Gastrocnemius medialis (tissue), 4 donors: ENCODE data around the gene RETSAT. TPM values are rescaled to one million over a fixed set of nuclear protein-coding genes. Genes with fewer than 3 reads are reported as not detected.

ENCODE experiments used
- ATAC-seq, 2 donors: fragments of 150-250 bp; one replicate each; pipeline ENCODE4 v1.9.1; 2016
- DNase-seq, 2 donors: peaks; one replicate each; pipeline ENCODE4 v3.0.0-alpha.2; 2019
- H3K27ac ChIP-seq, 4 donors: fragments of 200-600 bp; sonication (generic); 1 replicate in 1 of 4; 2 replicates in 3 of 4; pipeline ENCODE4 v1.5.1; 2016 to 2018; ENCODE audit warnings: mild to moderate bottlenecking in 2 of 4, moderate library complexity in 1 of 4
- H3K27me3 ChIP-seq, 3 donors: fragments of 200-600 bp; sonication (generic) in 2 of 3; 1 replicate in 1 of 3; 2 replicates in 2 of 3; pipeline versions ENCODE4 v1.5.1 to v1.6.0; 2016 to 2019; ENCODE audit warnings: mild to moderate bottlenecking in 1 of 3, moderate library complexity in 1 of 3
- H3K36me3 ChIP-seq, 2 donors: fragments of 200-600 bp; sonication (generic) in 1 of 2; one replicate each; pipeline ENCODE4 v1.5.1; 2017 to 2018
- H3K4me1 ChIP-seq, 2 donors: fragments of 200-600 bp; sonication (generic) in 1 of 2; one replicate each; pipeline ENCODE4 v1.5.1; 2016 to 2017; ENCODE audit warnings: mild to moderate bottlenecking in 2 of 2
- H3K4me3 ChIP-seq, 4 donors: fragments of 200-600 bp; sonication (generic) in 3 of 4; 1 replicate in 1 of 4; 2 replicates in 3 of 4; pipeline ENCODE4 v1.5.1; 2016 to 2019; ENCODE audit warnings: mild to moderate bottlenecking in 2 of 4
- H3K9me3 ChIP-seq, 3 donors: fragments of 200-600 bp; sonication (generic) in 2 of 3; 1 replicate in 1 of 3; 2 replicates in 2 of 3; pipeline ENCODE4 v1.5.1; 2016 to 2019
- POLR2A ChIP-seq, 2 donors: fragments of 450-650 bp; IDR thresholded peaks; one replicate each; pipeline ENCODE4 v1.6.1; 2017; ENCODE audit warnings: antibody characterized with exemption in 2 of 2, mild to moderate bottlenecking in 2 of 2, moderate library complexity in 2 of 2
- in situ Hi-C, 4 donors: fragments of 200-750 bp; cut with MboI; loops; one replicate each; pipeline versions ENCODE4 v1.15.0 to v1.8.0; 2017; ENCODE audit warnings: low sequenced_read_pairs in 4 of 4
- intact Hi-C: fragments of 100-400 bp; cut with DNase I; formaldehyde crosslinking; loops from one replicate; pipeline ENCODE4 v1.15.1; 2023; ENCODE audit warnings: low total_unique reads
- total RNA-seq, 4 donors: library from RNA; depleted of rRNA; stranded (reverse); fragments of >200 nt; gene quantifications; one replicate each; pipeline versions ENCODE4 v1.1.0 to v1.2.3, GENCODE V29; 2016
- TF ChIP-seq, protein P1 (sequence below), 5 experiments: fragments of 450-650 bp in 3 of 5; fragments of 200-600 bp in 2 of 5; sonication (generic) in 2 of 5; IDR thresholded peaks in 4 of 5; conservative IDR thresholded peaks in 1 of 5; 1 replicate in 4 of 5; 2 replicates in 1 of 5; pipeline ENCODE4 v1.5.1; 2016 to 2019; ENCODE audit warnings: antibody characterized with exemption in 5 of 5, mild to moderate bottlenecking in 3 of 5, moderate library complexity in 3 of 5

The RETSAT gene
- total RNA-seq, 4 donors from 2014 or later = 62.2 to 151 (median 116) TPM

DNA sequence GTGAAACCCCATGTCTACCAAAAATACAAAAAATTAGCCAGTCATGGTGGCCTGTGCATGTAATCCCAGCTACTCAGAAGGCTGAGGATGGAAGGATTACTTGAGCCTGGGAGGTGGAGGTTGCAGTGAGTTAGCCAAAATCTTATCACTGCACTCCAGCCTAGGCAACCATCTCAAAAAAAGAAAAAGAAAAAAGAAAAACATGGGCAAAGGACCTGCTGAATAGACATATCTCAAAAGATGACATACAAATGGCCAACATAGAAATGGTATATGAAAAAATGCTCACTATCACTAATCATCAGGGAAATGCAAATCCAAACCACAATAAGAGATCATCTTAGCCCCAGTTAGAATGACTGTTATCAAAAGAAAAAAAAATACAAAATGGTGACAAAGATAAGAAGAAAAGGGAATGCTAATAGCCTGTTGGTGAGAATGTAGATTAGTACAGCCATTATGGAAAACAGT, 25.1 kb downstream of the RETSAT start:
- H3K4me3 ChIP-seq = no peak overlapping the region
- no peak for TF ChIP-seq POLR2A (IDR thresholded peaks at IDR 0.05)
- TF ChIP-seq, protein P1, sequence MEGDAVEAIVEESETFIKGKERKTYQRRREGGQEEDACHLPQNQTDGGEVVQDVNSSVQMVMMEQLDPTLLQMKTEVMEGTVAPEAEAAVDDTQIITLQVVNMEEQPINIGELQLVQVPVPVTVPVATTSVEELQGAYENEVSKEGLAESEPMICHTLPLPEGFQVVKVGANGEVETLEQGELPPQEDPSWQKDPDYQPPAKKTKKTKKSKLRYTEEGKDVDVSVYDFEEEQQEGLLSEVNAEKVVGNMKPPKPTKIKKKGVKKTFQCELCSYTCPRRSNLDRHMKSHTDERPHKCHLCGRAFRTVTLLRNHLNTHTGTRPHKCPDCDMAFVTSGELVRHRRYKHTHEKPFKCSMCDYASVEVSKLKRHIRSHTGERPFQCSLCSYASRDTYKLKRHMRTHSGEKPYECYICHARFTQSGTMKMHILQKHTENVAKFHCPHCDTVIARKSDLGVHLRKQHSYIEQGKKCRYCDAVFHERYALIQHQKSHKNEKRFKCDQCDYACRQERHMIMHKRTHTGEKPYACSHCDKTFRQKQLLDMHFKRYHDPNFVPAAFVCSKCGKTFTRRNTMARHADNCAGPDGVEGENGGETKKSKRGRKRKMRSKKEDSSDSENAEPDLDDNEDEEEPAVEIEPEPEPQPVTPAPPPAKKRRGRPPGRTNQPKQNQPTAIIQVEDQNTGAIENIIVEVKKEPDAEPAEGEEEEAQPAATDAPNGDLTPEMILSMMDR (IDR thresholded peaks at IDR 0.05 in 4 of 5, conservative IDR thresholded peaks at IDR 0.05 in 1 of 5) = no peak
- no peak for DNase-seq
- no peaks in the 10 kb centered on the region for H3K27me3 ChIP-seq
- no peak overlapping the region for H3K27ac ChIP-seq
- in situ Hi-C loops (no loop called here), intact Hi-C loops (no loop called here)
- no peaks in the 10 kb centered on the region for H3K9me3 ChIP-seq
- H3K36me3 ChIP-seq = peaks cover 0 to 8% of the 10 kb centered on the region in 2 donors
- H3K4me1 ChIP-seq = peaks cover 30 to 32% of the 10 kb centered on the region in 2 donors
- ATAC-seq = no peak

DNA sequence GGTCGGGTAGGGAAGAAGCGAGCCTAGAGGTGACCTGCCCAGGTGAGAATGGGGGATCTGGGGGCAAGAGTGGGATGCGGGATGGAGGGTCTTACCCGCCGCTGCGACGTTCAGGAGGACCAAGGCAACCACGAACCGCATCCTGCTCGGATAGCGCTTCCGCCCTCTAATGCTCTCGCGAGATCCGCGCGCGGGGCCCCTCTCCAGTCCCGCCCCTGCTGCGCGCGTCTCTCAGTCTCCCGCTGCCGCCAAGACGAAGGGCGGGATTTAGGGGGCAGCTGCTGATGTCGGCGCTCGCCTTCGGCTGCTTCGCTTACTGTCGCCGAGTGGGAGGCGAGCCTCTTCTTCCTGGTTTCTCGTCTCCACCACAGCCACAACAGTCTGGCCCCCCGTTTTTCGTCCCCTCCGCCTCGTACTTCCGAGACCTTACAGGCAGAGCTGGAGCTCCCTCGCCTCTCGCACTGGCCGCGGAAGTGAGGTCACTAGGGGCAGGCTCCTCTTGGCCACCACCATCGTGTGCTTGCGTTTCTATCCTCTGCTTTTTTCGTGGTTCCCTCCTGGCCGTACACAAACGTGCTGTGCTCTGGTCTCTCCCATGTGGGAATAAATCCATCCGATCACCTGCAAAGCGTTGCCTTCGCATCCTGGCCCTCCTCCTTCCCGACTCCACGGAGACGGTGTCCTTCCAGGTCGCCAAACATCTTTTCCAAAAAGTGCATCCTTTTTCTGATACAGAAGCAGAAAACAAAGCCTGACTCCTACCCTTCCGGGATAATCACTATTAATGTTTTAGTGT, 26.3 kb downstream of the RETSAT start, which contains the start of gene TGOLN2:
Gene TGOLN2 (minus strand): TSS at position 168 of the 796 bp plus-strand sequence. CDS start 27 bp downstream, at position 141.
- peak within 1 kb of the TSS; percentile 74 to 99 (median 81) for H3K4me3 ChIP-seq
- DNase-seq = peak; percentile 80 to 87
- H3K4me1 ChIP-seq = peaks cover 32 to 34% of the 10 kb centered on the region in 2 donors
- in situ Hi-C loops = no loop called here
- intact Hi-C loops = loop anchor here (1.0 kb wide), 1 partner anchor 25 kb away; no protein-coding TSS in a partner anchor
- TF ChIP-seq, protein P1 (IDR thresholded peaks at IDR 0.05 in 4 of 5, conservative IDR thresholded peaks at IDR 0.05 in 1 of 5) = peak in 2 of 5 experiments; percentile 21 to 25
- peak; percentile 96 to 99 for TF ChIP-seq POLR2A (IDR thresholded peaks at IDR 0.05)
- no peaks in the 10 kb centered on the region for H3K9me3 ChIP-seq
- H3K27me3 ChIP-seq = no peaks in the 10 kb centered on the region
- H3K36me3 ChIP-seq = peaks cover 0 to 20% of the 10 kb centered on the region in 2 donors
- peak; percentile 96 for ATAC-seq
- H3K27ac ChIP-seq = peak within 1 kb of the TSS; percentile 90 to 98 (median 94)

DNA sequence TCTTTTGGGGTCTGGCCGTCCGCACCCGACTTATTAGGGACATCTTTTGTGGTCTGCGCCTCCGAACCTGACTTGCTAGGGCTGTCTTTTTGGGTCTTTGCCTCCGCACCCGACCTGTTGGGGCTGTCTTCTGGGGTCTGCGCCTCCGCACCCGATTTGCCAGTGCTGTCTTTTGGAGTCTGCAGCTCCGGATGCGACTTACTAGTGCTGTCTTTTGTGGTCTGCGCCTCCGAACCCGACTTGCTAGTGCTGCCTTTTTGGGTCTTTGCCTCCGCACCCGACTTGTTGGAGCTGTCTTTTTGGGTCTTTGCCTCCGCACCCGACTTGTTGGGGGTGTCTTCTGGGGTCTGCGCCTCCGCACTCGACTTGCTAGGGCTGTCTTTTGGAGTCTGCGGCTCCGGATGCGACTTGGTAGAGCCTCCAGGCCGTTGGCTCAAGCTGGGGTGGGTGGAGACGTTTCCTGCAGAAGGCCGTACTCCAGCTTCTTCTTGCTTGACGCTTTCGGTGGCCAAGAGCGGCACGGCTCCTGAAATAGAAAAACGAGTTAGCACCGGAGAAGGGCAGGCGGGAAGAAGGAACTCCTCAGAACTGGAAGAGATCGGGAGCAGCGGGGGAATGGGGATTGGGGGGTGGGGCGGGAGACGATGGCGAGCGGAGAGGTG, 27.0 kb downstream of the RETSAT start:
- DNase-seq = peak; percentile 27 to 31
- peak overlapping the region; percentile 90 to 98 (median 94) for H3K27ac ChIP-seq
- H3K9me3 ChIP-seq = no peaks in the 10 kb centered on the region
- no peak for TF ChIP-seq POLR2A (IDR thresholded peaks at IDR 0.05)
- TF ChIP-seq, protein P1 (IDR thresholded peaks at IDR 0.05 in 4 of 5, conservative IDR thresholded peaks at IDR 0.05 in 1 of 5) = no peak
- peaks cover 0 to 28% of the 10 kb centered on the region in 2 donors for H3K36me3 ChIP-seq
- ATAC-seq = peak; percentile 40 to 43
- in situ Hi-C loops (no loop called here), intact Hi-C loops (no loop called here)
- H3K4me1 ChIP-seq = peaks cover 32 to 34% of the 10 kb centered on the region in 2 donors
- no peaks in the 10 kb centered on the region for H3K27me3 ChIP-seq
- peak overlapping the region; percentile 74 to 99 (median 81) for H3K4me3 ChIP-seq

DNA sequence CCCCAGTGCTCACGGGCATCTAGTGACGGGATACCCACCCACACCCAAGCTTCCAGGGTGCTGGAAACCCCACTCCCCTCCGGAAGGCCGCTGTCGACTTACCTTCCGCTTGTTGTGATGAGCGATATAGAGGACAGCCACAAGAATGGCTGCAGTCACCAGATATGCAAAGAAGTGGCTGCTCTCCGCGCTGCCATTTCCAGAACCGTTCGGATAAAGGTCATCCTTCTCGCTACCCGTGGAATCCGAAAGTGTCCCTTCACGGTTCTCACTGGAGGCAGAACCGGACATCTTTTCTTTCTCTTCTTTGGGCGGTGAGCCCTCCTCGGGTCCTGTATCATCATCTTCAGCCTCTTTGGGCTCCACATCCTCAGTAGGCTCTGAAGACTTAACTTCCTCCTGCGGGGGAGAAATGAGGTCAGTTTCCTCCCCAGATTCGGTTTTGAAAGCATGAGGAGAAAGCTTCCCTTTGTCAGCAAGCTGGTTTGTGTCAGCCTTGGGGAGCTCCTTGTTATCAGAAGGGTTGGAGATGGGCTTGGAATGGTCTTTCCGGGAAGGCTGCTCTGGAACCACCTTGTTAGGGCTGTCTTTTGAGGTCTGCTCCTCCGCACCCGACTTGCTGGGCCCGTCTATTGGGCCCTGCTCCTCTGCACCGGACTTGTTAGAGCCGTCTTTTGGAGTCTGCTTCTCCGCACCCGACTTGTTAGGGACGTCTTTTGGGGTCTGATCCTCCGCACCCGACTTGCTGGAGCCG, 27.7 kb downstream of the RETSAT start:
- no peaks in the 10 kb centered on the region for H3K9me3 ChIP-seq
- intact Hi-C loops (no loop called here), in situ Hi-C loops (no loop called here)
- peak overlapping the region; percentile 90 to 98 (median 94) for H3K27ac ChIP-seq
- ATAC-seq (no peak), DNase-seq (no peak)
- H3K27me3 ChIP-seq = no peaks in the 10 kb centered on the region
- no peak for TF ChIP-seq POLR2A (IDR thresholded peaks at IDR 0.05)
- TF ChIP-seq, protein P1 (IDR thresholded peaks at IDR 0.05 in 4 of 5, conservative IDR thresholded peaks at IDR 0.05 in 1 of 5) = no peak
- peak overlapping the region; percentile 74 to 99 (median 81) for H3K4me3 ChIP-seq
- H3K36me3 ChIP-seq = peaks cover 0 to 34% of the 10 kb centered on the region in 2 donors
- H3K4me1 ChIP-seq = peaks cover 32 to 34% of the 10 kb centered on the region in 2 donors
